Spleen (tissue), 11 donors: ENCODE data around the gene CEACAM21. TPM values are rescaled to one million over a fixed set of nuclear protein-coding genes. Genes with fewer than 3 reads are reported as not detected.
A peak's percentile ranks its signal among the peaks of the same experiment; 100 is the strongest.

ENCODE experiments used
- DNase-seq: peaks from one replicate; pipeline ENCODE4 v3.0.0-alpha.2; 2020
- H3K27ac ChIP-seq, 8 donors: fragments of 200-600 bp; sonication (generic) in 7 of 8; 1 replicate in 4 of 8; 2 replicates in 4 of 8; pipeline versions ENCODE4 v1.5.0 to v1.8.0; 2016 to 2021; ENCODE audit warnings: inconsistent platforms in 4 of 8, mild to moderate bottlenecking in 4 of 8, moderate library complexity in 1 of 8
- H3K27me3 ChIP-seq, 7 donors: fragments of 200-600 bp; sonication (generic) in 6 of 7; replicated peaks in 1 of 7; 1 replicate in 4 of 7; 2 replicates in 3 of 7; pipeline versions ENCODE4 v1.5.0 to v1.8.0; 2016 to 2021; ENCODE audit warnings: inconsistent platforms in 3 of 7, mild to moderate bottlenecking in 1 of 7
- H3K36me3 ChIP-seq, 6 donors: fragments of 200-600 bp; sonication (generic) in 5 of 6; 1 replicate in 4 of 6; 2 replicates in 2 of 6; pipeline versions ENCODE4 v1.5.0 to v1.8.0; 2016 to 2021; ENCODE audit warnings: inconsistent platforms in 2 of 6
- H3K4me1 ChIP-seq, 6 donors: fragments of 200-600 bp; sonication (generic) in 5 of 6; 1 replicate in 3 of 6; 2 replicates in 3 of 6; pipeline versions ENCODE4 v1.5.0 to v1.8.0; 2016 to 2021; ENCODE audit warnings: inconsistent platforms in 3 of 6
- H3K4me3 ChIP-seq, 8 donors: fragments of 200-600 bp; sonication (generic) in 7 of 8; 1 replicate in 4 of 8; 2 replicates in 4 of 8; pipeline versions ENCODE4 v1.5.0 to v1.8.0; 2016 to 2021; ENCODE audit warnings: inconsistent platforms in 4 of 8, mild to moderate bottlenecking in 4 of 8, moderate library complexity in 2 of 8
- H3K9me3 ChIP-seq, 8 donors: fragments of 200-600 bp; sonication (generic) in 7 of 8; 1 replicate in 4 of 8; 2 replicates in 4 of 8; pipeline versions ENCODE4 v1.5.0 to v1.8.0; 2016 to 2021; ENCODE audit warnings: inconsistent platforms in 4 of 8
- POLR2A ChIP-seq, 3 donors: fragments of 450-650 bp; IDR thresholded peaks; one replicate each; pipeline ENCODE4 v1.5.1; 2017; ENCODE audit warnings: antibody characterized with exemption in 3 of 3, mild to moderate bottlenecking in 1 of 3
- POLR2AphosphoS5 ChIP-seq, 3 donors: sonication (generic); formaldehyde crosslinking; IDR thresholded peaks; one replicate each; pipeline ENCODE4 v1.5.1; 2017; ENCODE audit warnings: antibody characterized with exemption in 3 of 3
- WGBS, 5 donors: extraction: QIAGEN DNeasy Blood & Tissue Kit in 3 of 5; methylation state at CpG; one replicate each; pipeline versions ENCODE4 v1.1.5 to v1.1.7; 2013 to 2018; 5-methylcytosine and 5-hydroxymethylcytosine counted together
- intact Hi-C: fragments of 100-400 bp; cut with DNase I; formaldehyde crosslinking; loops from one replicate; pipeline ENCODE4 v1.15.0; 2023; ENCODE audit warnings: low total_unique reads
- polyA plus RNA-seq, 3 donors: library from polyadenylated mRNA; stranded (reverse); fragments of 200-250 nt; gene quantifications; one replicate each; pipeline ENCODE4 v1.2.1, GENCODE V29; 2013
- total RNA-seq, 7 donors: library from RNA; depleted of rRNA in 3 of 7; stranded (reverse); fragments of >200 nt in 3 of 7; fragmentation: NEBNext Ultra II Directional in 4 of 7; extraction: Animal tissue kit (Norgen Biotek cat#: 25700) in 4 of 7; gene quantifications; one replicate each; pipeline versions ENCODE4 v1.1.0 to v1.2.1, GENCODE V29; 2016 to 2021
- TF ChIP-seq, protein P1 (sequence below), 11 experiments: fragments of 200-600 bp in 7 of 11; fragments of 450-650 bp in 4 of 11; sonication (generic) in 4 of 11; IDR thresholded peaks in 8 of 11; conservative IDR thresholded peaks in 3 of 11; 1 replicate in 7 of 11; 2 replicates in 4 of 11; pipeline versions ENCODE4 v1.4.0 to v1.8.0; 2016 to 2021; ENCODE audit warnings: antibody characterized with exemption in 11 of 11, inconsistent platforms in 4 of 11, mild to moderate bottlenecking in 1 of 11
- donor health status: healthy with polysubstance abuse.
- donor health status: DM: no; HTN: no; CAD: no; lungs with moderate emphysema.
- donor health status: DM: no; HTN: no; CAD: no.
- donor health status: Bipolar disorder and iron deficiency.
- donor health status: healthy.
- donor health status: DM: no; HTN: no; CAD: no.
- donor health status: DM: yes; HTN: yes; CAD: no.

CEACAM21 gene
- total and polyA plus RNA-seq, 10 donors: 10.3 to 22.9 (median 19.2) TPM

DNA sequence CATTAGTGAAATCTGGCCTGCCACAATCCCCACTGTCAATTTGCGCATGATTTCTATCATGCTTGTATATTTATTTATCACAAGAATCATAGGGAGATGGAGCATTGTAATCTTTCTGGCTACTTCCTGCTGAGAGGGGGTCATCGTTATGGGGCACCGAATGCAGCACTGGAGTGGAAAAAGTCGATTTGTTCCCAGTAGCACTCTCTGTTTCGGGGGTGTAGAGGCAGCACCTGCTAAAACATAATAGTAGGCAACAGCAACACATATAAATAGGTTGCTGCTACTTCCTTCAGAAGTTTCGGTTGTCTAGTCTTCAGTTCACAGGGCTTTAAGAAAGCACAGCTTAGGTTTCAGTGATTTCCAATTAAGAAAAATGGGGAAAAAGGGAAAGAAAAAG lies 23.4 kb upstream of the CEACAM21 start:
- Histone ChIP-seq H3K4me3 (peak overlapping the region in 6 of 8 donors; percentile 43 to 71 (median 52)), H3K27ac (peak overlapping the region; percentile 55 to 91 (median 86)), H3K36me3 (peaks cover 0 to 18% (median 0%) of the 10 kb centered on the region in 6 donors), H3K27me3 (no peaks in the 10 kb centered on the region), H3K9me3 (peaks cover 0 to 11% (median 8%) of the 10 kb centered on the region in 8 donors), H3K4me1 (peaks cover 37 to 99% (median 79%) of the 10 kb centered on the region in 6 donors)
- WGBS, 5 donors: 36 to 52% (median 49%) methylated on average over 6 of the region's 6 CpGs
- no peak for DNase-seq
- peak in 2 of 3 donors; percentile 28 to 34 for TF ChIP-seq POLR2A (IDR thresholded peaks at IDR 0.05)
- TF ChIP-seq, protein P1, sequence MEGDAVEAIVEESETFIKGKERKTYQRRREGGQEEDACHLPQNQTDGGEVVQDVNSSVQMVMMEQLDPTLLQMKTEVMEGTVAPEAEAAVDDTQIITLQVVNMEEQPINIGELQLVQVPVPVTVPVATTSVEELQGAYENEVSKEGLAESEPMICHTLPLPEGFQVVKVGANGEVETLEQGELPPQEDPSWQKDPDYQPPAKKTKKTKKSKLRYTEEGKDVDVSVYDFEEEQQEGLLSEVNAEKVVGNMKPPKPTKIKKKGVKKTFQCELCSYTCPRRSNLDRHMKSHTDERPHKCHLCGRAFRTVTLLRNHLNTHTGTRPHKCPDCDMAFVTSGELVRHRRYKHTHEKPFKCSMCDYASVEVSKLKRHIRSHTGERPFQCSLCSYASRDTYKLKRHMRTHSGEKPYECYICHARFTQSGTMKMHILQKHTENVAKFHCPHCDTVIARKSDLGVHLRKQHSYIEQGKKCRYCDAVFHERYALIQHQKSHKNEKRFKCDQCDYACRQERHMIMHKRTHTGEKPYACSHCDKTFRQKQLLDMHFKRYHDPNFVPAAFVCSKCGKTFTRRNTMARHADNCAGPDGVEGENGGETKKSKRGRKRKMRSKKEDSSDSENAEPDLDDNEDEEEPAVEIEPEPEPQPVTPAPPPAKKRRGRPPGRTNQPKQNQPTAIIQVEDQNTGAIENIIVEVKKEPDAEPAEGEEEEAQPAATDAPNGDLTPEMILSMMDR (IDR thresholded peaks at IDR 0.05 in 8 of 11, conservative IDR thresholded peaks at IDR 0.05 in 3 of 11): no peak
- peak in 1 of 3 donors; percentile 82 for TF ChIP-seq POLR2AphosphoS5 (IDR thresholded peaks at IDR 0.05)
- intact Hi-C loops: no loop called here

DNA sequence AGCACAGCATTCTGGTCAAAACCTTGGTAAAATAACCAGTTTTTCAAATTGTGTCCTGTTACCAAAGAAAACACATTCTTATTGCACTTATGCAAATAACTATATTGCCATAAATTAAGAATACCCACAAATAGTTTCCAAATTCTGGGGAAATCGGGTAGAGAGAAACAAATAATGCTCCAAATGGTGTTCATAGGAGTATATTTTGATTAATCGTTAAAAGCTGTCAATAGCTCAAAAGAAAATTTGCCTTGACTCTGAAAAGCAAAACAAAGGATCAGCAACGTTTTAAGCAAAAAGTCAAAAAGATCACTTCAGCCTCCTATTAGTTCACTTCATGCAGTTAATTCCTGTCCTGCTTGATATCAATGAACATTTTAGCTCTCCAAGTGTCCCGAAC lies 22.2 kb upstream of the CEACAM21 start:
- peaks cover 0 to 18% (median 0%) of the 10 kb centered on the region in 6 donors for H3K36me3 ChIP-seq
- no peak for DNase-seq
- peak overlapping the region in 1 of 8 donors; percentile 71 for H3K4me3 ChIP-seq
- 87 to 92% (median 90%) methylated on average over 4 of the region's 4 CpGs for WGBS, 5 donors
- H3K27ac ChIP-seq: peak overlapping the region; percentile 51 to 91 (median 86)
- peaks cover 26 to 99% (median 77%) of the 10 kb centered on the region in 6 donors for H3K4me1 ChIP-seq
- TF ChIP-seq, protein P1 (IDR thresholded peaks at IDR 0.05 in 8 of 11, conservative IDR thresholded peaks at IDR 0.05 in 3 of 11): no peak
- H3K27me3 ChIP-seq: no peaks in the 10 kb centered on the region
- intact Hi-C loops: no loop called here
- H3K9me3 ChIP-seq: peaks cover 0 to 11% (median 8%) of the 10 kb centered on the region in 8 donors

DNA sequence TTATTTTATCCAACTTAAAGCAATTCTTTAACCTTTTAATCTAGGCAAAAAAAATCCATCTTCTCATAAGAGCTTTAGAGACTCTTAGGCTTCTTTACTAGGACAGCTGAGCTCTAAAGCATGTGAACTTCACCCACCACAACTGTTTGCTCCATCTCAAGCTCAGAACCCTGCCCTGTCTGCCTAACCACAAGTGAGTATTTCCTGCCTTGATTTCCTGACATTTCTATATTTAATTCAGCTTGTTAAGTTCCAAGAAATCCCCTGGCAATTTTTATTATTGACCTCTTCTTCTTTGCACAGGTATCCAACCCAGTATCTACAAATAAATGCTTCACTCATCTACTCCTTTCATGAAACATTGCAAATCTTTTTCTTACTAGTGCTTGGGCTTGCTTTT lies 21.1 kb upstream of the CEACAM21 start:
- Histone ChIP-seq H3K4me1 (peaks cover 22 to 99% (median 78%) of the 10 kb centered on the region in 6 donors), H3K4me3 (peak overlapping the region in 1 of 8 donors; percentile 71), H3K27me3 (no peaks in the 10 kb centered on the region), H3K36me3 (peaks cover 0 to 18% (median 0%) of the 10 kb centered on the region in 6 donors), H3K9me3 (peaks cover 0 to 11% (median 8%) of the 10 kb centered on the region in 8 donors), H3K27ac (peak overlapping the region; percentile 46 to 91 (median 86))
- intact Hi-C loops: no loop called here
- TF ChIP-seq, protein P1 (IDR thresholded peaks at IDR 0.05 in 8 of 11, conservative IDR thresholded peaks at IDR 0.05 in 3 of 11): no peak
- TF ChIP-seq POLR2A (IDR thresholded peaks at IDR 0.05): no peak
- TF ChIP-seq POLR2AphosphoS5 (IDR thresholded peaks at IDR 0.05): peak in 1 of 3 donors; percentile 39
- DNase-seq: no peak

DNA sequence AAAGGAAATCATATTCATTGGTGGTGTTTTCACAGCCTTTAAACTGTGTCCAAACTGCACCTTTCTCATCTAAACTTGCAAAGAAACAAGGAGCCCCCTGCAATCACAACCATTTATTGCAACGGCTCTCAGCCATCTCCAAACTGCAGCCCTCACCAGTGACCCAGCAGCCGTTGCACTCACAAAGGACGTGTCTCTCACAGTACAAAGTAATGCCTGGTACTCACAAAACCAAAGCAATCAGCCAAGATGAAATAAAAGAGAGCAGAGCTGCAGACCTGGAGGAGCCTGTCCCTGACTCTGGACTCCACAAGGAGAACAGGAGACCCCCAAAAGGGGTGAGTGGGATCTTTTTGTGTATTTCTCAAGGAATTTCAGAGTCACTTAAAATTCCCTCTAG lies 20.2 kb upstream of the CEACAM21 start:
- Histone ChIP-seq H3K27ac (peak overlapping the region; percentile 46 to 91 (median 86)), H3K4me3 (peak overlapping the region in 1 of 8 donors; percentile 71), H3K36me3 (peaks cover 0 to 18% (median 0%) of the 10 kb centered on the region in 6 donors), H3K9me3 (peaks cover 0 to 11% (median 8%) of the 10 kb centered on the region in 8 donors), H3K27me3 (no peaks in the 10 kb centered on the region), H3K4me1 (peaks cover 22 to 99% (median 79%) of the 10 kb centered on the region in 6 donors)
- intact Hi-C loops: no loop called here
- 15 to 34% (median 17%) methylated on average over 3 of the region's 3 CpGs for WGBS, 5 donors
- DNase-seq: no peak
- TF ChIP-seq, protein P1 (IDR thresholded peaks at IDR 0.05 in 8 of 11, conservative IDR thresholded peaks at IDR 0.05 in 3 of 11): no peak
- no peak for TF ChIP-seq POLR2AphosphoS5 (IDR thresholded peaks at IDR 0.05)
- no peak for TF ChIP-seq POLR2A (IDR thresholded peaks at IDR 0.05)
